B cell (primary cell): ENCODE measurements around the gene ZEB2.

Experiments used
- EZH2 ChIP-seq: IDR thresholded peaks from 2 replicates; pipeline ENCODE4 v1.6.1; 2012; ENCODE audit warnings: borderline replicate concordance, low read depth, mild to moderate bottlenecking, moderate library complexity, low read length; ENCODE audit not compliant: insufficient read depth, poor library complexity, severe bottlenecking
- TF ChIP-seq, protein P1 (sequence below): fragments of 200-600 bp; IDR thresholded peaks from one replicate; pipeline ENCODE4 v1.8.0; 2022; ENCODE audit warnings: antibody characterized with exemption, mild to moderate bottlenecking

DNA sequence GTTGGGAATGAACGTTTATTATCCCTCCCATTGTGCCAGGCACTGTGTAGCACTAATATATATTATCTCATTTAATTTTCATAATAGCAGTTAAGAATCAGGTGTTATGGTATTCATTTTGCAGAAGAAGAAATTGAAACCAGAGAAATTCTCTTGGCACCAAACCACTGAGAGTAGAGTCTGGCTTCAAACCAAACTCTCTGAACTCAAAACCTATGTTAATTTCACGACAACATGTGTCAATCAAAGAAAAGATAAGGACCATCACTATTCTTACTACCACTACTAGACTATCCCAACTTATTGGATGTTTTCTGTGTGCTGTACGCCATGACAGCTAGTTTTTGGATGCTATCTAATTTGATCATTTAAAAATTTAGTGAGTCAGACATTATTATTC lies 24.1 kb upstream of the ZEB2 start:
- TF ChIP-seq, protein P1, sequence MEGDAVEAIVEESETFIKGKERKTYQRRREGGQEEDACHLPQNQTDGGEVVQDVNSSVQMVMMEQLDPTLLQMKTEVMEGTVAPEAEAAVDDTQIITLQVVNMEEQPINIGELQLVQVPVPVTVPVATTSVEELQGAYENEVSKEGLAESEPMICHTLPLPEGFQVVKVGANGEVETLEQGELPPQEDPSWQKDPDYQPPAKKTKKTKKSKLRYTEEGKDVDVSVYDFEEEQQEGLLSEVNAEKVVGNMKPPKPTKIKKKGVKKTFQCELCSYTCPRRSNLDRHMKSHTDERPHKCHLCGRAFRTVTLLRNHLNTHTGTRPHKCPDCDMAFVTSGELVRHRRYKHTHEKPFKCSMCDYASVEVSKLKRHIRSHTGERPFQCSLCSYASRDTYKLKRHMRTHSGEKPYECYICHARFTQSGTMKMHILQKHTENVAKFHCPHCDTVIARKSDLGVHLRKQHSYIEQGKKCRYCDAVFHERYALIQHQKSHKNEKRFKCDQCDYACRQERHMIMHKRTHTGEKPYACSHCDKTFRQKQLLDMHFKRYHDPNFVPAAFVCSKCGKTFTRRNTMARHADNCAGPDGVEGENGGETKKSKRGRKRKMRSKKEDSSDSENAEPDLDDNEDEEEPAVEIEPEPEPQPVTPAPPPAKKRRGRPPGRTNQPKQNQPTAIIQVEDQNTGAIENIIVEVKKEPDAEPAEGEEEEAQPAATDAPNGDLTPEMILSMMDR: no peak
- no peak for TF ChIP-seq EZH2
